Tibial nerve (tissue), 4 donors: Measurements from ENCODE around the gene ALG6.

Source experiments
- CTCF ChIP-seq, 5 experiments: fragments of 200-600 bp in 3 of 5; fragments of 450-650 bp in 2 of 5; sonication (generic) in 3 of 5; IDR thresholded peaks; one replicate each; pipeline ENCODE4 v1.5.1; 2016 to 2019; ENCODE audit warnings: antibody characterized with exemption in 5 of 5, mild to moderate bottlenecking in 3 of 5, moderate library complexity in 2 of 5
- EP300 ChIP-seq, 2 donors: sonication (generic); formaldehyde crosslinking; IDR thresholded peaks; one replicate each; pipeline ENCODE4 v1.6.1; 2017; ENCODE audit warnings: antibody characterized with exemption in 2 of 2, mild to moderate bottlenecking in 1 of 2
- POLR2A ChIP-seq, 2 donors: fragments of 450-650 bp; IDR thresholded peaks; one replicate each; pipeline ENCODE4 v1.6.1; 2017; ENCODE audit warnings: antibody characterized with exemption in 2 of 2, mild to moderate bottlenecking in 2 of 2, moderate library complexity in 2 of 2

DNA sequence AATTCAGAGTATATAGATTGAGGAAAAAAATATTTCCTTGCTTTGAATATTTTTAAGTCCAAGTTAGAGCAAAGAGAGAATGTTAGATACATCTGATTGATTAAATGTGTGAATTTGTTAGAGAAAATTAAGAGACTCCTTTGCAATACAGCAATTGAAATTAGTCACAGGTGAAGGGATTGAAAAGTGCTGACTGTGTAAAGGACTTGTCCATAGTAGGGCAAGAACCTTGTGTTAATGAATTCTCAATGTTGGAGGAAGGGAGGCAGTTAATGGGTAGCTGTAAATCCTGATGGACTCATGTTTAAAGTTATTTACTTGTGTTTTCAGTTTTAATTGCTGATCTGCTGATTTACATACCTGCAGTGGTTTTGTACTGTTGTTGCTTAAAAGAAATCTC, 38.6 kb downstream of the ALG6 start:
- no peak for TF ChIP-seq POLR2A (IDR thresholded peaks at IDR 0.05)
- TF ChIP-seq EP300 (IDR thresholded peaks at IDR 0.05) = no peak
- no peak for TF ChIP-seq CTCF (IDR thresholded peaks at IDR 0.05)
